Iris pigment epithelial cell (primary cell): ENCODE data around the gene SARS2.

ENCODE experiments used
- DNase-seq: peaks from one replicate; pipeline ENCODE4 v3.0.0-alpha.2; 2011; ENCODE audit warnings: low read depth

Gene SARS2

GRCh38 chr19:38917921-38918491, 12.6 kb downstream of the SARS2 start:
- peak; percentile 24 for DNase-seq

GRCh38 chr19:38917516-38917915, 13.0 kb downstream of the SARS2 start:
- DNase-seq = no peak

- no peak for DNase-seq
Measured at GRCh38 chr19:38915329-38916321, 14.9 kb downstream of the SARS2 start.

GRCh38 chr19:38913958-38914357, 16.6 kb downstream of the SARS2 start:
- no peak for DNase-seq

- DNase-seq = no peak
Measured at GRCh38 chr19:38912600-38913514, 17.7 kb downstream of the SARS2 start.

GRCh38 chr19:38911388-38912001, 19.1 kb downstream of the SARS2 start:
- DNase-seq = no peak

GRCh38 chr19:38910488-38910887, 20.1 kb downstream of the SARS2 start:
- DNase-seq = no peak

GRCh38 chr19:38908911-38909310, 21.7 kb downstream of the SARS2 start:
- no peak for DNase-seq

GRCh38 chr19:38907670-38908069, 22.9 kb downstream of the SARS2 start:
- no peak for DNase-seq

GRCh38 chr19:38907227-38907626, 23.3 kb downstream of the SARS2 start:
- DNase-seq = no peak

- DNase-seq = no peak
Measured at GRCh38 chr19:38905620-38906019, 24.9 kb downstream of the SARS2 start.

- DNase-seq = no peak
Measured at GRCh38 chr19:38904581-38905539, 25.7 kb downstream of the SARS2 start.

GRCh38 chr19:38901683-38902082, 28.9 kb downstream of the SARS2 start:
- DNase-seq = no peak

- DNase-seq = peak; percentile 10
Measured at GRCh38 chr19:38900743-38901190, 29.8 kb downstream of the SARS2 start.

GRCh38 chr19:38900202-38900629, 30.3 kb downstream of the SARS2 start:
- no peak for DNase-seq

GRCh38 chr19:38899447-38900201, 30.9 kb downstream of the SARS2 start, which contains the start of the genes NFKBIB and SIRT2:
NFKBIB (plus strand) TSS chr19:38899969; CDS start chr19:38900033, 64 bp downstream.
SIRT2 (minus strand) TSS chr19:38899618; CDS start chr19:38899521, 97 bp downstream.
- DNase-seq = peak; percentile 100

- no peak for DNase-seq
Measured at GRCh38 chr19:38898788-38899446, 31.6 kb downstream of the SARS2 start.

- no peak for DNase-seq
Measured at GRCh38 chr19:38894968-38895367, 35.6 kb downstream of the SARS2 start.

GRCh38 chr19:38893341-38893771, 37.2 kb downstream of the SARS2 start:
- DNase-seq = no peak
